Left ventricle myocardium superior (tissue), 1 donor: Measurements from ENCODE around the gene PIAS4. TPM values are rescaled to one million over a fixed set of nuclear protein-coding genes. Genes with fewer than 3 reads are reported as not detected.
A peak's percentile ranks its signal among the peaks of the same experiment; 100 is the strongest.

Experiments used
- ATAC-seq: fragments of 200-7000 bp; cut with Tn5 transposase; one replicate; pipeline ENCODE4 v1.9.1; 2020; ENCODE audit warnings: mild to moderate bottlenecking, moderate library complexity
- DNase-seq: peaks from one replicate; pipeline ENCODE4 v3.0.0-alpha.2; 2020
- intact Hi-C: fragments of 100-400 bp; cut with micrococcal nuclease; formaldehyde crosslinking; loops from one replicate; pipeline ENCODE4 v1.11.0; 2022
- total RNA-seq: library from RNA; stranded (reverse); fragmentation: NEBNext Ultra II Directional; extraction: Animal tissue kit (Norgen Biotek cat#: 25700); gene quantifications from one replicate; pipeline ENCODE4 v1.2.1, GENCODE V29; 2021
- donor health status: DM: no; HTN: yes; CAD: no; lungs with severe emphysema.

The PIAS4 gene
- total RNA-seq, 1 donor from 2014 or later: 19.8 TPM

GRCh38 chr19:4015705-4016402 lies 8.3 kb downstream of the PIAS4 start:
- ATAC-seq (peak; percentile 58), DNase-seq (peak; percentile 65)
- intact Hi-C loops: no loop called here

GRCh38 chr19:4016486-4016885 lies 8.9 kb downstream of the PIAS4 start:
- ATAC-seq (no peak), DNase-seq (no peak)
- intact Hi-C loops: no loop called here

DNA sequence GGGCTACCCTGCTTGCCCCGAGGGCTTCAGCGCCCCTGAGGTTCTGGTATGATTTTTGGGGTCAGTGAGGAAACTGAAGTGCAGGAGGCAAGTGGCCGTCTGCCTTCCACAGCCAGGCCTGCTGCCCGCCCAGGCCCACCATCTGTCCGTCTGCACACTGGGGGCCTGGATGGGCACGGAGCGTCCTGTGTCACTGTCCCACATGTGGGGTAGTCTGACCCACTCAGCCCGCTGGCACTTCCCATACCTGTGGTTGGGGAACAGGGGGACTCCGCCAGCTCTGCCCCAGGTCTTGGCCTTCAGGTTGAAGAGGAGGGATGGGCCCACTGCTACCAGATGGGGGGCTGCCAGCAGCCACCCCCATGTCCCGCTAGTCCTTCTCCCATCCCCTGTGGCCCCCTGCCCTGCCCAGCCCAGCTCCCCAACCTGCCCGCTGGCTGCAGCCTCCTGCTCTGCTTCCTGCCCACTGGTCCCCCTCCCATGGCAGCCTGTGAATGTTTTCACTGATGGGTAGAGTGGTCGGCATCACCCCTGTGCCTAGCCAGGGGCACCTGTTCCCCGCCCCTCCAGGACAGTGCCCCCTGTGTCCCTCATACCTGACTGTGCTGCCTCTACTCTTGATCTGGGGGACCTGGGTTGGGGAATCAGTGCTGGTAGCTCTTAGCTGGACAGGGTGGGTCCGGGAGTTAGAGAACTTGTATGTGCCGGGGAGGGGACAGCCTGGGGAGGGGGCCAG lies 9.5 kb downstream of the PIAS4 start:
- intact Hi-C loops: no loop called here
- ATAC-seq: no peak
- no peak for DNase-seq

GRCh38 chr19:4018140-4018613 lies 10.6 kb downstream of the PIAS4 start:
- DNase-seq (no peak), ATAC-seq (no peak)
- intact Hi-C loops: no loop called here

DNA sequence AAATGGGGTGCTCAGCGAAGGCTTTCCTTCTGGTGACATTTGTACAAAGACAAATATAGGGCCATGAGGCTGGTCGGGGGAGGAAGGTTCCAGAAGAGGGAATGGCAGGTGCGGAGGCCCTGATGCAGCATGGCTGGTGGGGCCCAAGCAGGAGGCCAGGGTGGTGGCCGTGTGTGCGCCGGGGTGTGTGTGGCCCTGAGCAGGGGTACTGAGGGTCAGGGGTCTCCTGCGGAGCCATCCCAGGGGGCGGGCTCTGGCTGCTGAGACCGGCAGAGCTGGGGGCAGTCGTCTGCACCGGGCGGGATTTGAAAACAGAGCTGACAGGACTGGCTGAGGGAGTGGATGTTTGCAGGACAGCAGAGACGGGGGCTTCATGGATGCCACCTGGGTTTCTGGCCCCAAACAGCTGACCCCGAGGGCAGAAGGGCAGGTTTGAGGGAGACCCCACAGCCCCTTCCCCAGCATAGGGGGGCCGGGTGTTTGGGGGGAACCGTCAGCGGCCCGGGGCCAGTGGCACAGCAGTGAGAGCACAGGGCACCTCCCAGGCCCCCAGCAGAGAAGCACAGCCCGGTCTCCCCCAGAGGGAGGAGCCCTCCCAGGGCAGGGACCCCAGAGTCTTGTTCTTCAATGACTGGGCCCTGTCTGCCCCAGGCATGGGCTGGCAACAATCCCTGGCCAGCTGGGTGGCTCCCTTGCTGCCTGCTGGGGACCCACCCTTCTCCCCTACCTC lies 11.4 kb downstream of the PIAS4 start:
- no peak for DNase-seq
- intact Hi-C loops: no loop called here
- ATAC-seq: no peak

DNA sequence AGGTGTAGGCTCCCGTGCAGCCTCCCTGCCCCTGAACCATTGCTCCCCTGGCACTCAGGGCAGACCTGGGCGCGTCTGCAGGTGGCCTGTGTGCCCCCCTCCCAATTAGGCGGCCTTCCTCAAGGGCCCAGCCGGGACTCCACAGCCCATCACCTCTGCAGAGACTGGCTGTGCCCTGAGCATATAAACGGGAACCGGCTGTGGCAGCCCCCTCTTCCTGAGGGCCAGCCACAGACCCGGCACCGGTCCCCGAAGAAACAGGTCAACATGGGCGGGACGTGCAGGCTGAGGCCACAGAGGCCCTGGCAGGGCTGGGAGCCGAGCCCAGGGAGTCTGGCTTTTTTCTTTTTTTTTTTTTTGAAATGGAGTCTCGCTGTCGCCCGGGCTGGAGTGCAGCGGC lies 12.0 kb downstream of the PIAS4 start:
- intact Hi-C loops: no loop called here
- ATAC-seq: no peak
- DNase-seq: no peak

DNA sequence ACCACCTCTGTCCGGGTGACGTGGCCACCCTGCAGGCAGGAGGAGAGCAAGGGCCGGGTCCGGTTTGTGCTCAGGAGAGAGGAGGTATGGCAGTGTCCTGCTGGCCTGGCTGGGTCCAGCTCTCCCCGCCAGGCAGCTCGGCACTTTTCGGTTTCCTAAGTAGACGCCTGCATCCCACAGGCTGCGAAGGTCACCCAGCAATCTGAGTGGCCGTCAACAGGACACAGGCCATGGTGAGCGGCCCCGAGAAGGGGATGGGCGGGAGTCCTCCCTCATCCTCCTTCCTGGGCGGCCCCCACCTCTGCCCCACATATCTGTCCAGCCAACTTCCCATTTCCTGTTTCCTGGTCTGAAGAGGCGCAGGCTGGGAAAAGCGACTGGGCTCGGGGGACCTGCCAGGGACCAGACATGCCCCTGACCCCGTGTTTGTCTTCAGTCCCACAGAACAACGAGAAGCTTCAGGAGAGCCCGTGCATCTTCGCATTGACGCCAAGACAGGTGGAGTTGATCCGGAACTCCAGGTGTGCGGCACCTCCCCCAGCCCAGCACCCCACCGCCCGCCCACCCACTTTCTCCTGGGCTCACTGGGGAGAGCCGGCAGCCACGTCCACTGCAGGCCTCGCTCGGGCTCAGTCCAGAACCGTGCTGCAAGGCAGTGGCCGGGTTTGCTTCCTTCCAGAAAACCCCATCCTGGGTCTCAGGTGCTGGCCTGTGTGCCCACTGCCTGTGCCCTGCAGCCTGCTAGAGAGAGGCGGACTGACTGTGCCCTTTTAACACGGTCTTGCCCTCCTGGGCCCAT lies 16.3 kb downstream of the PIAS4 start:
- intact Hi-C loops: no loop called here
- peak; percentile 67 for ATAC-seq

DNA sequence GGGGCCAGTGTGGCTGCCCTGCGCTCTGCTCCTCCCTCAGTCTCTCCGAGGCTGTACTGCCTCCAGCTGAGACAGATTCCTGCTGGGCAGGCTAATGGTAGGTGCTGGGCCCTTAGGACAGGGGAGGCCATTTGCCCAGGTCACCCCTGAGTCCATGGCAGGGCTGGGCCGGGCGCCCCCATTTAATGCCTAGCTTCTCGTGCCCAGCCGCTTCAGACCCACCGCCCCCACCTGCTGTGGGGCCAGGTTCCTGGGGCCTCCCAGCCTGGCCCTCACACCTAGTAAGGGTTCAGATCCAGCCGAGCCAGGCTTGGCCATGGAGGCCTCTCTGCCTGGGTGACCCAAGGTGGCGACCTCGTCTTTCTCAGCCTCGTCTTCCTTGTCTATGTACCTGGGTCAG lies 17.8 kb downstream of the PIAS4 start:
- intact Hi-C loops: no loop called here
- no peak for DNase-seq
- ATAC-seq: no peak

More for the DNA sequence above, 16.3 kb downstream of the PIAS4 start:
- DNase-seq: no peak

DNA sequence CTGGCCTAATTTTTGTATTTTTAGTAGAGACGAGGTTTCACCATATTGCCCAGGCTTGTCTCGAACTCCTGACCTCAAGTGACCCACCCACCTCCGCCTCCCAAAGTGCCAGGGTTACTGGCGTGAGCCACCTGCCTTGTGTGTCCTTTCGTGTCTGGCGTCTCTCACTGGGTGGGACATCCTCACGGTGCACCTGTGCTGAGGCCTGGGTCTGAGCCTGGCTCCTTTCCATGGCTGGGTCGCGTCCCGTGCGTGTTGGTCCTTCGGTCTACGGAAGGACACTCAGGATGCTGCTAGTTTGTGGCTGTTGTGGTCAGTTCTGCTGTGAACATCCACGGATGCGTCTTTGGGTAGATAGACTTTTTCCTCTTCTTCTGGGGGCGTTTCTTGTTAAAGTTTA lies 19.6 kb downstream of the PIAS4 start:
- no peak for ATAC-seq
- no peak for DNase-seq
- intact Hi-C loops: no loop called here

DNA sequence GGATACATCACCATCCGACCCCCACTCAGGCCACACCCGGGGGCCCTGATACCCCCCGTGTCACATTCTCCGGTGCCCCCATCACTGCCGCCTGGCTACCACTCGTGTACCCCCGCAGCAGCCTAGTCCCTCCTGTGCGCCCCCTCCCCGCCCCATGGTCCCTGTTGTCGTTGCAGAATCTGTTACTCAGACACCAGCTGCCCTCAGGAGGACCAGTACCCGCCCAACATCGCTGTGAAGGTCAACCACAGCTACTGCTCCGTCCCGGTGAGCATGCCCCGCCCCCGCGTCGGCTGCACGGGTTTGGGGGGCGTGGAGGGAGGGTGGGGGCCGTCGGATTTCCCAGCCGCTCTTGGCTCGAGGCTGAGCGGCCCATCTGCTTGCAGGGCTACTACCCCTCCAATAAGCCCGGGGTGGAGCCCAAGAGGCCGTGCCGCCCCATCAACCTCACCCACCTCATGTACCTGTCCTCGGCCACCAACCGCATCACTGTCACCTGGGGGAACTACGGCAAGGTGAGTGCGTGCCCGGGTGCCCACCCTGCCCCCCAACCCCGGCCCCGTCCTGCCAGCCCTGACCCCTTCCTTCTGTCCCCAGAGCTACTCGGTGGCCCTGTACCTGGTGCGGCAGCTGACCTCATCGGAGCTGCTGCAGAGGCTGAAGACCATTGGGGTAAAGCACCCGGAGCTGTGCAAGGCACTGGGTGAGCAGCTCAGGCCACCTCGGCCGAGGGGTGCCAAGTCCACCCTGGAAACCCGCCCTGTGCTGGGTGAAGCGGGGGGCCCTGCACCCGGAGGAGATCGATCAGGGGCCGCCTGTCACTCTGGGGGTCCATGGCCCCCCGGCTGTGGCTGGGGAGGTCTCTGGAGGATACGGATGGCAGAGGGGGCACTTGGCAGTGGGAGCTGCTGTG lies 21.1 kb downstream of the PIAS4 start:
- intact Hi-C loops: no loop called here
- no peak for DNase-seq
- ATAC-seq: no peak

GRCh38 chr19:4029247-4029614 lies 21.7 kb downstream of the PIAS4 start:
- intact Hi-C loops: no loop called here
- ATAC-seq: no peak

DNA sequence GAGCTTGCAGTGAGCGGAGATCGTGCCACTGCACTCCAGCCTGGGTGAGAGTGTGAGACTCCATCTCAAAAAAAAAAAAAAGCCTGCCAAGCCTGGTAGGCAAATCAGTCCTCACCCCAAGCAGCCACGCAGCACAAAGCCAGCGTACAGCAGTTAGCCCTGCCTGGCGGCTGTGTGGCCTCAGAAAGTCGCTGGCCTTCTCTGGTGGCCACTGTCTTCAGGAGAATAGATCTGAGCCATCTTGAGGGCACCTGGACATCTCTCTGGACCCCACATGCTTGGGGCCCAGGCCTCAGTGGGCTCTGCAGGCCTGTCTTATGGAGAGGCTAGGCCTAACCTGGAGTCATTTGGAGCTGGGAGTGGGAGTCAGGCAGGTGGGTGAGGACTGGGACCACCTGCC lies 23.0 kb downstream of the PIAS4 start:
- intact Hi-C loops: no loop called here
- DNase-seq (no peak), ATAC-seq (no peak)

More at GRCh38 chr19:4029247-4029614, 21.7 kb downstream of the PIAS4 start:
- no peak for DNase-seq

DNA sequence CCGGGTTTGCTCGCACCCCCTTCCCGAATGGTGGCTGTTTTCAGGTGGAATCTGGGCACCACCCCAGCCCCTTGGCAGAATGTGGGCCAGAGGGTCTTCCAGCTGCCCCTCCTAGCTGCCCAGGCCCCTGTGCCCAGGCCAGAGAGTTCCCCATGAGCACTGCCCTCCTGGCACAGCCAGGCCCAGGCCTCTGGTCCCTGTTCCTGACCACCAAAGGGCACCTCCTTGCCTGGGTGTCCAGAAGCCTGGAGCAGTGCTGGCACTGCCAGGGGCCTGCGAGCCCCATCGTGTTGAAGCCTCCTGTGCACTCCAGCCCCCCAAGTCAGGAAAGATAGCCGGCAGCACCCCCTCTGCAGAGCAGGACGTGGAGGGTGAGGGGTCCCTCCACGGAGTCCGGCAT lies 23.4 kb downstream of the PIAS4 start:
- no peak for DNase-seq
- no peak for ATAC-seq
- intact Hi-C loops: no loop called here

- ATAC-seq (no peak), DNase-seq (no peak)
- intact Hi-C loops: no loop called here
These were observed 23.9 kb downstream of the PIAS4 start for GRCh38 chr19:4031420-4031819.

DNA sequence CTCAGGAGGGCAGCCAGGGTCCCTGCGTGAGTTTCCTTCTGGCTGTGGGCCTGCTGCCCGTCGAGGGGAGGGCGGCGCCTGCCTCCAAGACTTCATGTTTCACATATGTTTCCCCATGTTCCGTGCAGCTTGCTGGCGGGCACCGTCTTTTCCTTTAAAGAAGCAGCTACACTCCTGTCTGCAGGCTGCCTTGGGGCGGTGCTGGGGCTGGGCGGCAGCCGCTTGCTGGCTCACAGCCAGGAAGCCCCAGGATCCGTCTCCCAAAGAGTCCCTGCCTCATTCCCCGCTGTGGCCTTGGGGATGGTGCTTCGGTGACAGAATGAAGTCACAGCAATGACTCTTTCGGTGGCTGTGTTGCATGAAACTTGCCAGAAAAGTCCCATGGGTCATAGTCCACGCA lies 24.9 kb downstream of the PIAS4 start:
- ATAC-seq (no peak), DNase-seq (no peak)
- intact Hi-C loops: no loop called here

- intact Hi-C loops: no loop called here
- ATAC-seq (no peak), DNase-seq (no peak)
These were observed 25.8 kb downstream of the PIAS4 start for GRCh38 chr19:4033028-4033956.
